H1 (cell line): Measurements from ENCODE around the gene PNCK. TPM values are rescaled to one million over a fixed set of nuclear protein-coding genes. Genes with fewer than 3 reads are reported as not detected.

Experiments
- CEBPB ChIP-seq: IDR thresholded peaks from 2 replicates; pipeline ENCODE4 v1.6.1; 2012; ENCODE audit warnings: low read depth, low read length
- CREB1 ChIP-seq: IDR thresholded peaks from 2 replicates; pipeline ENCODE4 v1.6.1; 2012; ENCODE audit warnings: inconsistent platforms
- EGR1 ChIP-seq: IDR thresholded peaks from 2 replicates; pipeline ENCODE4 v1.6.1; 2011; ENCODE audit warnings: low read depth, low read length, borderline replicate concordance
- GABPA ChIP-seq: IDR thresholded peaks from 2 replicates; pipeline ENCODE4 v1.6.1; 2011; ENCODE audit warnings: mild to moderate bottlenecking, low read length, moderate library complexity, borderline replicate concordance; ENCODE audit not compliant: insufficient read depth
- GTF2F1 ChIP-seq: IDR thresholded peaks from 2 replicates; pipeline ENCODE4 v1.6.1; 2012; ENCODE audit warnings: low read depth, low read length, improper control_type of control experiment, borderline replicate concordance
- KDM4A ChIP-seq: IDR thresholded peaks from one replicate; pipeline ENCODE4 v1.7.1; 2012; ENCODE audit warnings: low read depth, mild to moderate bottlenecking, moderate library complexity, low read length, inconsistent platforms; ENCODE audit not compliant: severe bottlenecking
- MAFK ChIP-seq: IDR thresholded peaks from 2 replicates; pipeline ENCODE4 v1.6.1; 2012; ENCODE audit warnings: low read depth, mild to moderate bottlenecking, improper control_type of control experiment, low read length
- NRF1 ChIP-seq: IDR thresholded peaks from 2 replicates; pipeline ENCODE4 v1.6.1; 2011; ENCODE audit warnings: mild to moderate bottlenecking, low read depth, low read length, improper control_type of control experiment
- POLR2A ChIP-seq, 2 experiments: IDR thresholded peaks; 1 replicate in 1 of 2; 2 replicates in 1 of 2; pipeline ENCODE4 v1.6.1; 2011; ENCODE audit warnings: low read depth in 2 of 2, low read length in 2 of 2, mild to moderate bottlenecking in 2 of 2; ENCODE audit errors: control extremely low read depth in 1 of 2
- POU5F1 ChIP-seq: IDR thresholded peaks from 2 replicates; pipeline ENCODE4 v1.6.1; 2011; ENCODE audit warnings: low read depth, mild to moderate bottlenecking, low read length, moderate library complexity
- RFX5 ChIP-seq: IDR thresholded peaks from 2 replicates; pipeline ENCODE4 v1.6.1; 2011; ENCODE audit warnings: low read depth, low read length, improper control_type of control experiment, borderline replicate concordance
- RNF2 ChIP-seq: fragments of 200-900, 300-1000 bp; sonication (generic); IDR thresholded peaks from 2 replicates; pipeline ENCODE4 v1.7.1; 2016; ENCODE audit warnings: borderline replicate concordance, low read depth, mild to moderate bottlenecking, antibody characterized with exemption, low read length; ENCODE audit not compliant: poor library complexity, severe bottlenecking; ENCODE audit errors: missing control alignments
- SAP30 ChIP-seq: fragments of 300-600 bp; sonication (generic); IDR thresholded peaks from 2 replicates; pipeline ENCODE4 v1.7.1; 2012; ENCODE audit warnings: low read length, moderate library complexity, mild to moderate bottlenecking, inconsistent platforms; ENCODE audit not compliant: insufficient read depth, insufficient replicate concordance
- SIRT6 ChIP-seq: IDR thresholded peaks from one replicate; pipeline ENCODE4 v1.7.1; 2012; ENCODE audit warnings: low read length, inconsistent platforms
- SRF ChIP-seq: IDR thresholded peaks from 2 replicates; pipeline ENCODE4 v1.6.1; 2011; ENCODE audit warnings: mild to moderate bottlenecking, low read depth, low read length, moderate library complexity
- TCF12 ChIP-seq: IDR thresholded peaks from 2 replicates; pipeline ENCODE4 v1.6.1; 2011; ENCODE audit warnings: low read depth, mild to moderate bottlenecking, low read length
- polyA plus RNA-seq, 7 experiments: library from polyadenylated mRNA; depleted of rRNA in 3 of 7; stranded (reverse) in 5 of 7; unstranded in 2 of 7; fragments of >200 nt in 5 of 7; fragments of 200-250 nt in 2 of 7; gene quantifications; 1 replicate in 5 of 7; 2 replicates in 1 of 7; 4 replicates in 1 of 7; pipeline versions ENCODE4 v1.2.1 to v1.2.3, GENCODE V29; 2011 to 2013; ENCODE audit warnings: missing spikeins in 2 of 7, mixed read lengths in 2 of 7
- total RNA-seq: library from RNA; stranded (reverse); fragmentation: NEBNext Ultra II Directional; extraction: Animal tissue kit (Norgen Biotek cat#: 25700); gene quantifications from 2 replicates; pipeline ENCODE4 v1.2.1, GENCODE V29; 2021
- TF ChIP-seq, protein P1 (sequence below): IDR thresholded peaks from 2 replicates; pipeline ENCODE4 v1.6.1; 2012; ENCODE audit warnings: inconsistent platforms
- TF ChIP-seq, protein P2 (sequence below): IDR thresholded peaks from 2 replicates; pipeline ENCODE4 v1.6.1; 2011; ENCODE audit warnings: low read depth, mild to moderate bottlenecking, low read length; ENCODE audit not compliant: insufficient read depth
- TF ChIP-seq, protein P3 (sequence below): IDR thresholded peaks from 2 replicates; pipeline ENCODE4 v1.6.1; 2012; ENCODE audit warnings: inconsistent platforms
- TF ChIP-seq, protein P4 (sequence below), 3 experiments: IDR thresholded peaks; 1 replicate in 2 of 3; 2 replicates in 1 of 3; pipeline versions ENCODE4 v1.5.1 to v1.6.1; 2011; ENCODE audit warnings: low read length in 3 of 3, mild to moderate bottlenecking in 3 of 3, inconsistent platforms in 2 of 3, low read depth in 1 of 3, moderate library complexity in 1 of 3; ENCODE audit not compliant: insufficient read depth in 1 of 3; ENCODE audit errors: control extremely low read depth in 1 of 3

The PNCK gene
- total and polyA plus RNA-seq, 2 of the 8 experiments (the other 6 are each of a cell fraction or from before 2014, with no cell fraction given), result 6.2 to 6.3 TPM

DNA sequence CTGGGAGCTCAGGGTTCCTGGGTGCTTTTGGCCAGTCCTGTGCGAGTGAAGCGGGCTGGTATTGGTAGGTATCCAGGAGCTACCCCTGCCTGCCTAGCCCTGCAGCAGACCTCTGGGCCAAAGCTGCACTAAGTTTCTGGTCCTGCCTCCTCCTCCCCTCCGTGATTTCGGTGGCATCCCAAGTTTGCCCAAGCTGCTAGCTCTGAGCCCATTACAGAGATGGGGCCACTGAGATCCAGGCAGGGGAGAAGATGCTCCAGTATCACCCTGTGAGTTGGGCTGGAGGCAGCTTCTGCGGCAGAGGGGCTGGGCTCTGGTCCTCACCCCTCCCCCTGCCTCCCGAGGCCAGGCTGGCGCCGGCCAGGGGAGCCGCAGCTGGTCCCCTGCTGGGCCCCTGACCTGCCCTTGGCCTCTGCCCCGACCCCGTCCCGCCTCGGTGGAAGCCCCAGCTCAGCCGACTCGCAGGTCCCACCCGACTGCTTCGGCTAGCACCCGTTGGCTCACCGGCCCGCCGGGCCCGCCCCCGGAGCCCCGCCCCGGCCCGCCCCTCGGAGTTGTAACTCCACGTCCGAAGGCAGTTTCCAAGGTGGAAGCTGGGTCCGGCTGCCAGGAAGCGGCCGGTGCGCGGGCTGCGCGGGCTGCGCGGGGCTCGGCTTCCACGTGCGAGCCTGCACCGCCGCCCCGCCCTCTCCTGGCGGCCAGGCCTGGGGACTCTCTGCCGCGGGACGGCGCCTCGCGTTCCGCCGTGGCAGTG lies 26.8 kb downstream of the PNCK start, which contains the start of gene DUSP9 (continued):
- TF ChIP-seq RNF2 (no peak), RFX5 (no peak), TCF12 (no peak), MAFK (no peak), SIRT6 (no peak), NRF1 (no peak), CREB1 (no peak), GTF2F1 (no peak), GABPA (no peak), CEBPB (no peak), SAP30 (no peak), POU5F1 (no peak), SRF (no peak), POLR2A (IDR thresholded peaks at IDR 0.05; ENCODE audit: control extremely low read depth in 1 of 2, low read depth in 2 of 2, low read length in 2 of 2) (no peak), EGR1 (no peak), KDM4A (no peak)
- TF ChIP-seq, protein P1, sequence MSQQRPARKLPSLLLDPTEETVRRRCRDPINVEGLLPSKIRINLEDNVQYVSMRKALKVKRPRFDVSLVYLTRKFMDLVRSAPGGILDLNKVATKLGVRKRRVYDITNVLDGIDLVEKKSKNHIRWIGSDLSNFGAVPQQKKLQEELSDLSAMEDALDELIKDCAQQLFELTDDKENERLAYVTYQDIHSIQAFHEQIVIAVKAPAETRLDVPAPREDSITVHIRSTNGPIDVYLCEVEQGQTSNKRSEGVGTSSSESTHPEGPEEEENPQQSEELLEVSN, result peak; percentile 51
- TF ChIP-seq, protein P2, sequence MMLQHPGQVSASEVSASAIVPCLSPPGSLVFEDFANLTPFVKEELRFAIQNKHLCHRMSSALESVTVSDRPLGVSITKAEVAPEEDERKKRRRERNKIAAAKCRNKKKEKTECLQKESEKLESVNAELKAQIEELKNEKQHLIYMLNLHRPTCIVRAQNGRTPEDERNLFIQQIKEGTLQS, result no peak
- TF ChIP-seq, protein P3, sequence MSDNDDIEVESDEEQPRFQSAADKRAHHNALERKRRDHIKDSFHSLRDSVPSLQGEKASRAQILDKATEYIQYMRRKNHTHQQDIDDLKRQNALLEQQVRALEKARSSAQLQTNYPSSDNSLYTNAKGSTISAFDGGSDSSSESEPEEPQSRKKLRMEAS, result peak; percentile 47; the same call in 1 of the 2 replicates
- TF ChIP-seq, protein P4, sequence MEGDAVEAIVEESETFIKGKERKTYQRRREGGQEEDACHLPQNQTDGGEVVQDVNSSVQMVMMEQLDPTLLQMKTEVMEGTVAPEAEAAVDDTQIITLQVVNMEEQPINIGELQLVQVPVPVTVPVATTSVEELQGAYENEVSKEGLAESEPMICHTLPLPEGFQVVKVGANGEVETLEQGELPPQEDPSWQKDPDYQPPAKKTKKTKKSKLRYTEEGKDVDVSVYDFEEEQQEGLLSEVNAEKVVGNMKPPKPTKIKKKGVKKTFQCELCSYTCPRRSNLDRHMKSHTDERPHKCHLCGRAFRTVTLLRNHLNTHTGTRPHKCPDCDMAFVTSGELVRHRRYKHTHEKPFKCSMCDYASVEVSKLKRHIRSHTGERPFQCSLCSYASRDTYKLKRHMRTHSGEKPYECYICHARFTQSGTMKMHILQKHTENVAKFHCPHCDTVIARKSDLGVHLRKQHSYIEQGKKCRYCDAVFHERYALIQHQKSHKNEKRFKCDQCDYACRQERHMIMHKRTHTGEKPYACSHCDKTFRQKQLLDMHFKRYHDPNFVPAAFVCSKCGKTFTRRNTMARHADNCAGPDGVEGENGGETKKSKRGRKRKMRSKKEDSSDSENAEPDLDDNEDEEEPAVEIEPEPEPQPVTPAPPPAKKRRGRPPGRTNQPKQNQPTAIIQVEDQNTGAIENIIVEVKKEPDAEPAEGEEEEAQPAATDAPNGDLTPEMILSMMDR (IDR thresholded peaks at IDR 0.05; ENCODE audit: control extremely low read depth in 1 of 3, insufficient read depth in 1 of 3, low read depth in 1 of 3, low read length in 3 of 3), result no peak
